SK-N-MC (cell line): ENCODE results near the gene CKMT1A.
"Not testable (repeated sequence)": the region's sequence is repeated elsewhere in the genome, so short reads cannot be mapped to it uniquely, and the experiment has no call there.

Experiments used
- DNase-seq: peaks from one replicate; pipeline ENCODE4 v3.0.0-alpha.2; 2011; ENCODE audit warnings: low read depth, low spot score
- H3K27ac ChIP-seq: fragments of 200-600 bp; sonication (generic); 2 replicates; pipeline ENCODE4 v1.5.1; 2016; ENCODE audit warnings: mixed run types
- H3K36me3 ChIP-seq: fragments of 200-600 bp; sonication (generic); 2 replicates; pipeline ENCODE4 v1.6.1; 2017; ENCODE audit warnings: antibody characterized with exemption, low read length, mixed read lengths; ENCODE audit not compliant: insufficient read depth
- H3K4me3 ChIP-seq: fragments of 200-600 bp; sonication (generic); 2 replicates; pipeline ENCODE4 v1.5.1; 2016
- H3K9ac ChIP-seq: fragments of 200-600 bp; sonication (generic); 2 replicates; pipeline ENCODE4 v1.8.0; 2017; ENCODE audit warnings: mixed run types, mixed read lengths; ENCODE audit not compliant: insufficient read length
- H3K9me3 ChIP-seq: fragments of 200-600 bp; sonication (generic); 2 replicates; pipeline ENCODE4 v1.6.1; 2017; ENCODE audit warnings: low read depth, mild to moderate bottlenecking, antibody characterized with exemption, low read length, moderate library complexity, mixed read lengths
- EZH2 ChIP-seq: fragments of 200-600 bp; sonication (generic); IDR thresholded peaks from one replicate; pipeline ENCODE4 v1.6.1; 2017; ENCODE audit warnings: antibody characterized with exemption
- FOXP2 ChIP-seq: optimal IDR thresholded peaks from 2 replicates; pipeline ENCODE3; 2011; ENCODE audit warnings: mild to moderate bottlenecking, moderate library complexity; ENCODE audit not compliant: insufficient read depth; ENCODE audit errors: extremely low read length, control extremely low read depth
- POLR2AphosphoS5 ChIP-seq: IDR thresholded peaks from 2 replicates; pipeline ENCODE4 v1.6.1; 2012; ENCODE audit warnings: mild to moderate bottlenecking, low read depth, low read length, borderline replicate concordance

CKMT1A gene

DNA sequence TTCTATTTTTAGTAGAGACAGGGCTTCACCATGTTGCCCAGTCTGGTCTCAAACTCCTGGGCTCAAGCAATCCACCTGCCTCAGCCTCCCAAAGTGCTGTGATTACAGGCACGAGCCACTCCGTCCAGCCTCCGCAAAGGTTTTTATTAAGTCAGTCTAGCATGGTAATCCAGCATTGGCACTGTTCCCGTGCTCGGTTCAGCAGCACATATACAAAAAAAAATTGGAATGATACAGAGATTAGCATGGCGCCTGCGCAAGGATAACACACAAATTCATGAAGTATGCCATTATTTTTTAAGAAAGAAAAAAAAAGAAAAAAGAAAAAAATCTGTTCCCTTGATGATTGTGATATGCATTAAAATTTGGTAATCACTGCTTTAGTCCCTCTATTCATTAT, 8.5 kb downstream of the CKMT1A start:
- DNase-seq = peak; percentile 16
- no peaks in the 10 kb centered on the region for H3K36me3 ChIP-seq
- no peak overlapping the region for H3K4me3 ChIP-seq
- no peak overlapping the region for H3K27ac ChIP-seq
- H3K9me3 ChIP-seq = no peaks in the 10 kb centered on the region
- H3K9ac ChIP-seq = no peak overlapping the region
- no peak for TF ChIP-seq FOXP2
- TF ChIP-seq POLR2AphosphoS5 = no peak
- TF ChIP-seq EZH2 = no peak

DNA sequence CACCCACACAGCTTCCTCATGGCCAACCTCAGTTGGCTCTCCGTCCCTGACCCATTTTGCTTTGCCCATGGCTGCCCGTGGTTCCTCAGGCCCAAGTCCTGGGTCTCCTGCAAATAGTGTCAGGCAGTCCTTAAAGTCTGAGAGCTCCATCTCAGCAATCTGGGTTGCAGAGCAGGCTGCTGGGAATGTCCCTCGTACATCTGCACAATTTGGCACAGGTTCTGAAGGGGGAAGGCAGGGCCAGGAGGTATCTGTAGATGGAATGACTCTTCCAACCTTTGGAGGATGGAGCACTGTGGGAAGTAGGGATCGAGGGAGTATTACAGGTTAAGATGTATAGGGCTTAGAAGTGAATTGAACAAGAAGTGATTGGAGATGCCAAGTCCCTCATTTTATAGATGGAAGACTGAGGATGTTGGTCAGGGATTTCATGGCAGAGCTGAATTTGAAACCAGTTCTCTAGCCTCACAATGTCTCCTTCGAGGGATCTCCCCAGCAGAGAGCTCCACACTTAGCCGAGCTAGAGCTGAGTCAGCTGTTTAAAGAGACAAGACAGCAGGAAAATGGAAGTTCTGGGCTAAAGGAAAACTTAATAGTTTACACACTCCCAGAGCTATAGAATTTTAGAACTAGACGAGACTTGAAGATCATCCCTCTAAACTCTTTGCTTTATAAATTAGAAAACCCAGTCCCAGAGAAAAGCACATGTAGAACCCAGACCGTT, 9.2 kb downstream of the CKMT1A start:
- no peaks in the 10 kb centered on the region for H3K36me3 ChIP-seq
- no peak overlapping the region for H3K4me3 ChIP-seq
- no peak overlapping the region for H3K9ac ChIP-seq
- no peak overlapping the region for H3K27ac ChIP-seq
- no peak for TF ChIP-seq FOXP2
- TF ChIP-seq POLR2AphosphoS5 = no peak
- no peak for TF ChIP-seq EZH2
- no peak for DNase-seq
- no peaks in the 10 kb centered on the region for H3K9me3 ChIP-seq

- H3K36me3 ChIP-seq, DNase-seq, H3K27ac ChIP-seq, H3K9ac ChIP-seq, H3K9me3 ChIP-seq, H3K4me3 ChIP-seq: not testable (repeated sequence)
Measured at GRCh38 chr15:43710431-43711131, 16.9 kb downstream of the CKMT1A start.

DNA sequence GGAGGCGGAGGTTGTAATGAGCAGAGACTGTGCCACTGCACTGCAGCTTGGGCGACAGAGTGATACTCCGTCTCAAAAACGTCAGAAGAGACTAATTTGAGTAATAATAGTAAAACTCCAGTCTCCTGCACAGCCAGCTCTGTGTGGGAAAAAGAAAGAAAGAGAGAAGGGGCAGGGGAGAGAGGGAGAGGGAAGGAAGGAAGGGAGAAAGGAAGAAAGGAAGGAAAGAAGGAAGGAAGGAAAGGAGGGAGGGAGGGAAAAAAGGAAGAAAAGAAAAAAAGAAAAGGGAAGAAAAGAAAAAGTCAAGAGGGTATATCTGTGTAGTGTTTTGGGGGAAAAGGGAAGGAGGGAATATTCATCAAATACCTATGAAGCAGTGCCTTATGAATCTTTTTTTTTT, 29.5 kb downstream of the CKMT1A start:
- Histone ChIP-seq H3K9ac (no peak overlapping the region), H3K9me3 (no peaks in the 10 kb centered on the region), H3K36me3 (no peaks in the 10 kb centered on the region), H3K27ac (no peak overlapping the region), H3K4me3 (no peak overlapping the region)
- DNase-seq = no peak
- TF ChIP-seq FOXP2 (no peak), POLR2AphosphoS5 (no peak), EZH2 (no peak)

DNA sequence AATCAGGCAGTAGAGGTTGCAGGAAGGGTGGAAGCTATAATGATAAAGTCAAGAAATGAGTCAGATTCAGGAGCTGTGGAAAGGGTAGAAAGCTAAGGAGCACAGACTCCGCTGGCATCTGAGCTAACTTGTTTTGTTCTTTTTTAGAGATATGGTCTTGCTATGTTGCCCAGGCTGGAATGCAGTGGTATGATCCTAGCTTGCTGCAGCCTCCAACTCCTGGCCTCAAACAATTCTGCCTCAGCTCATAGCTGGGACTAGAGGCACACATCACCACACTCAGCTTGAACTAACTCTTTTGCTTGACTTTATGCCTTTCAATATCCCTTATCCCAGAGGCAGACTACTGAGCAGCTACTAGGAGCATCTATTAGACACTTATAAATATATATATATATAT, 32.6 kb downstream of the CKMT1A start:
- H3K9ac ChIP-seq, H3K9me3 ChIP-seq, H3K36me3 ChIP-seq, H3K27ac ChIP-seq, H3K4me3 ChIP-seq, DNase-seq: not testable (repeated sequence)

DNA sequence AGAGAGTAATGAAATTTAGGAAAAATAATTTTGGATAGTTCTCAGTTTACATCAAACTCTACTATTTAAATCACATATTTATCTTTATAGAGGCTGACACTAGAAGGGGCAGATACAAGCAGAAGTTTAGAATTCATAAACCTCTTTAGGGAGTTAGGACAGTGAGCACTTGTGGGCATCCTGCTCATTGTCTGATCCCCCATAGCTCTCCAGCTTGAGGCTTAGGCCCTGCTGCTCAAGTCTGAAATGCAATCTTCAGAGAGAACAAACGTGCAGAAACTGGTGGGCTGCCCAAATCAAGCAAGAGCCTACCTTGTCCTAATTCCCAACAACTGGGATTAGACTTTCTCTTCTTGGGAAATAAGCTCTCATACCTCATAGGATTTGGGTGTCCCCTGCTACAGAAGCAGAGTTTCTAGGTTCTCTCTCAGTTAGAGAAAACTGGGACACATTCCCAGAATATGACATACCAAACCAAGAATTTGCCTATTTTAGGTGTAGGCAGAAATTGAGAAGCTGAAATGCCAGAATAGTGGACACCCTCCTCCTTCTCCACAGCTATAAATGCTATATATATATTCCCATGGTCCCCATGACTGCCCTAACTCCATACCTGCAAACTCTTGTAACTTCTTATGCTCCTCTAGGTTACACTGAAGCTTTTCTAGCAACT, 34.5 kb downstream of the CKMT1A start:
- H3K27ac ChIP-seq, H3K4me3 ChIP-seq, DNase-seq, H3K36me3 ChIP-seq, H3K9ac ChIP-seq, H3K9me3 ChIP-seq: not testable (repeated sequence)

DNA sequence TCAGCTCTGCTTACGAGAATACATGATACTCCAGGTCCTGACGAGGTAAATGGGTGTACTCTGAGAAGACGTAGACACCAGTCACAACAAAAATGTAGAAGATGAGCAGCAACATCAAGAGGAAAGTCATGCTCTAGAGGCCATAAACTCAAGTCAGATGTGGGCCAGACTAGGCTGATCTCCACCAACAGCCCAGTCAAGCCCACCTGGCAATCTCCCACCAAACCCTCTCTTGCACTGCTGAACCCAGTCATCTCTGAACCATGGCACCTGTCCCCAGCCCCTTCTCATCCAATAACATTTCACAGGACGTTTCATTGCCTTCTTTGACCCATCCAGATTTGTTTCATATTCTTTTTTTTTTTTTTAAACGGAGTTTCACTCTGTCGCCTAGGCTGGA, 41.8 kb downstream of the CKMT1A start:
- TF ChIP-seq FOXP2 (no peak), POLR2AphosphoS5 (no peak), EZH2 (no peak)
- no peak overlapping the region for H3K4me3 ChIP-seq

DNA sequence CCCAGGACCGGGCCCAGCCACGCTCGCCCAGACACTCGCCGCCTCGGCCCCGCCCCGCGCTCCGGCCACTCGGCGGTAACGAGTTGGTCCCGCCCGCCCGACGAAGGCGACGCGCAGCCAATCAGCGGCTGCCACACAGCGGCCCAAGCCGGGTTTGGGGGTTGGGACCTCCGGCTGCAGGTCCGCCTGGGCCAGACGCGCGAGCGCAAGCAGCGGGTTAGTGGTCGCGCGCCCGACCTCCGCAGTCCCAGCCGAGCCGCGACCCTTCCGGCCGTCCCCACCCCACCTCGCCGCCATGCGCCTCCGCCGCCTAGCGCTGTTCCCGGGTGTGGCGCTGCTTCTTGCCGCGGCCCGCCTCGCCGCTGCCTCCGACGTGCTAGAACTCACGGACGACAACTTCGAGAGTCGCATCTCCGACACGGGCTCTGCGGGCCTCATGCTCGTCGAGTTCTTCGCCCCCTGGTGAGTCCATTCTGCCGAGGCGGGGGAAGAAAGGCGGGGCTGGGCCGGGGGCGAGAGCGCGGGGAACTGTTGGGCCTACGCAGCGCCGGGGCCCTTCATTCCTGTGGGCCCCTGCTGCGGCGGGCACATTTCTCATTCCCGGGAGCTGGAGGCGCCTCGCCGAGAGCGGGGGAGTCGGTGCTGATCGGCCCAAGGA, 52.7 kb downstream of the CKMT1A start, which contains the start of gene PDIA3:
Gene PDIA3, plus strand, starts transcription at position 194 of the 658 bp plus-strand sequence. Its CDS starts 102 bp downstream, at position 296.
- H3K36me3 ChIP-seq, DNase-seq, H3K9me3 ChIP-seq: not testable (repeated sequence)
- Histone ChIP-seq H3K27ac (peak within 1 kb of the TSS; percentile 57; the same call in 1 of the 2 replicates), H3K4me3 (peak within 1 kb of the TSS; percentile 90), H3K9ac (peak within 1 kb of the TSS; percentile 92)
- TF ChIP-seq POLR2AphosphoS5 = peak; percentile 84

More for the DNA sequence above, 41.8 kb downstream of the CKMT1A start:
- H3K9ac ChIP-seq = no peak overlapping the region
- no peaks in the 10 kb centered on the region for H3K36me3 ChIP-seq
- H3K9me3 ChIP-seq = no peaks in the 10 kb centered on the region
- H3K27ac ChIP-seq = no peak overlapping the region
- no peak for DNase-seq

DNA sequence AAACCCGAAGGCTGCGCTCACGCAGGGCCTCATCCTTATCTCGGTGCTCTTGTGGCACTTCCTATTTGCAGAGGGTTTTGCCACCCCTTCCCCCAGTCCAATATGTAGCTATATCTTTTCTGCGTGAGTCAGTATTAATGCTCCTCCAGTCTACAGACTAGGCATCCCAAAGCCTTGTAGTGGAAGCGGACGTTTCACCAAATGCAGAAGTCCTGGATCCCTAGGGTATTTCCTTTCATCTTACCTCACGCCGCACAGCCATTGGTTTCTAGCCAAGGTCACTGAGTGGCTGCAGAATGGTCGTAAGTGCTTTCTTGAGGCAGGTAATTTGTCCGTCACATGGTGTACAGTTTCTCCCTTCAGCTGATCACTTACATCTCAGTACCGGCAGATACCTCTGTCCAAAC, 53.2 kb downstream of the CKMT1A start:
- DNase-seq, H3K9me3 ChIP-seq: not testable (repeated sequence)
- H3K27ac ChIP-seq = peak overlapping the region; percentile 57; the same call in 1 of the 2 replicates
- H3K4me3 ChIP-seq = peak overlapping the region; percentile 90
- peaks cover 13% of the 10 kb centered on the region for H3K36me3 ChIP-seq
- H3K9ac ChIP-seq = peak overlapping the region; percentile 92
